ENCODE measurements around the gene C3orf70.

Gene C3orf70

DNA sequence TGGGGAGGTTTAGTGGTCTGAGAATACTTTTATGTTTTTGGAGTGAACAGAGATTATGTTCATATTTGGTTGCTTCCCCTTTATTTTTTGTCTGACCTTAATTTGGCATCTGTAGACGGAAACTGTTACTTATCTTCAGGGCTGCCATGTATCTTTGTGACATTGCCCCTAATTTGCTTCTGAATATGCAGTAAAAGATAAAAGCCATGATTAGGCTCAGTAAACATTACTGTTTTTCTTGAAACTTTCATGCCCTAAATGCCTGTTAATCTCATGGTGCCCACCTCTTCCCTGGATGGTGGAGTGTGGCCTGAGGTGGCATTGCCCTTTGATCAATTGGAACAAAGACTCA is 106.7 kb downstream of the C3orf70 start:
- DNase-seq = no peak

- no peak for DNase-seq
Observed at GRCh38 chr3:185042312-185043050, 110.4 kb downstream of the C3orf70 start.

DNA sequence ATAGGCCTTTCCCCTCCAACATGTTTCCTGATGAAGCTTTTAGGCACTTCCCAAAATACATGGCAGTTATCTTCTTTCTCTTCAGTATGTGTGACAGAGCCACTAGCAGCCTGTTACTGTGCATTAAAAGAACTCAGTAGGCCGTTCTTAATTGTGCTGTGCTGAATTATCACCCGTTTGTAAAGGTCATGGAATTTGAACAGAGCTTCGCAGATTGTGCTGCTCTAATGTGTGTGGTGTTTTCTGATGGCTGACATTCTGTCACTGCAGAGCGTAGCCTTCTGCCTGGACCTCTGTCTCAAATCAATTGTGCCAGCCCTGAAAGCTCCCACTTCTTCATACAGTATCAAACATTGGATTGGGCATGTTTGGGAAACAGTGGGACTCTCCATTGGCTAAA is 111.3 kb downstream of the C3orf70 start:
- DNase-seq = no peak

GRCh38 chr3:185040425-185040824 is 112.4 kb downstream of the C3orf70 start:
- no peak for DNase-seq

DNA sequence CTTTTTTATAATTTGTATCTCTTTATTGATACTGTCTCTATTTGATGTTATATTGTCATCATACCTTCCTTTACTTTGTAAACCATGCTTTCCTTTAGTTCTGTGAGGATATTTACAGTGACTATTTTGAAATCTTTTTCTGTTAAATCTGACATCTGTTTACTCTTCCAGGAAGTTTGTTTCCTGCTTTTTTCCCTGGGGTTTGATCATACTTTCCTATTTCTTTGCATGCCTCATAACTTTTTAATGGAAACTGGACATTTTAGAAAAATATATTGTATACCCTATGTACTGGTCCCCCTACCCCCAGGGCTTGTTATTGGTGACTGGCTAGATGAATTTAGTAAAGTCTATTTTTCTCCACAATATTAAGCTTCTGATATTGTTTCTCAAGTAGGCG is 115.1 kb downstream of the C3orf70 start:
- DNase-seq = no peak

DNA sequence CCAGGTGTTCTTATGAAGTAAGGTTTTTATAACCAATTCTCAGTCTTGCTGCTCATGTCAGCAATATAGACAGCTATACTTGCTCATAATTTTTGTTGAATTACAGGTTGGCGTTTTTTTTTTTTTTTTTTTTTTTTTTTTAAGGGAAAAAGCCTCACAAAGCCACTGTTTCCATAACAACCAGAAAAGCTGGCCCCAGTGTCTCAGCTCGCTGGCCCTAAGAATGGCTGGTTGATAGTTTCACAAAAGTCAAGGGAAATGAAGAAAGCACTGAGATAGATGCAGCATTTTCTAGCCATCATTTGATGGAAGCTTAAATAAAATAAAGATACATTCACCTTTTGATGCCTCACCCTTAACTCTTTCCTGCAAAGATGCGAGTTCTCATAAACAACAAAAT is 121.9 kb downstream of the C3orf70 start:
- DNase-seq = no peak

GRCh38 chr3:185030399-185030798 is 122.5 kb downstream of the C3orf70 start:
- DNase-seq = no peak

- no peak for DNase-seq
Observed at GRCh38 chr3:185029086-185029485, 123.8 kb downstream of the C3orf70 start.

GRCh38 chr3:185028121-185028520 is 124.7 kb downstream of the C3orf70 start:
- no peak for DNase-seq

Data from activated T-cell treated with anti-CD3 and anti-CD28 coated beads, Interleukin-2, amount 50 U/mL, for 1 hour (primary cell).